Measurements from ENCODE around the gene HEPACAM2.

DNA sequence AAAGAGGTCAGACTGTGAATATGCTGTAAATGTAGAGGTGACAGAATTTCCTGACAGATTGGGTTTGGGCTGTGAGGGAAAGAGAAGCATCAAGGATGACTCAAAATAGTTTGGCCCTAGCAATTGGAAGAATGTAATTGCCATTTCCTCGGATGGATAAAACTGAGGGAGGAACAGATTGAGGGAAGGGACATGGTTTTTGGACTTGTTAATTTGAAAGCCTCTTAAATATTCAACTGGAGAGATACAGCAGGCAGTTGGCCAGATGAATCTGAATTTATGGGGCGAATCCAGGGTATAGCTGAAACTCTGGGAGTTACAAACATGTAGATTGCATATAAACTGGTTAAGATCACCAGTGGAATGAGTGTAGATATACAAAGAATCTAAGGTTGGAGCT, 9.3 kb upstream of the HEPACAM2 start:
- TF ChIP-seq CTCF (IDR thresholded peaks at IDR 0.05; ENCODE audit: insufficient read depth, low read depth, low read length), result no peak
- no peak for TF ChIP-seq EZH2 (IDR thresholded peaks at IDR 0.05; ENCODE audit: insufficient read depth, low read length)

All from astrocyte (in vitro differentiated cells and primary cell).